ENCODE measurements around the gene NT5C1A.

The NT5C1A gene

GRCh38 chr1:39689635-39690034, 17.7 kb upstream of the NT5C1A start:
- DNase-seq (ENCODE audit: low read depth), result no peak

- DNase-seq (ENCODE audit: low read depth), result no peak
These were observed 17.3 kb upstream of the NT5C1A start for GRCh38 chr1:39689214-39689613.

- DNase-seq (ENCODE audit: low read depth), result no peak
These were observed 16.8 kb upstream of the NT5C1A start for GRCh38 chr1:39688706-39689105.

GRCh38 chr1:39687243-39687642, 15.3 kb upstream of the NT5C1A start:
- DNase-seq (ENCODE audit: low read depth), result no peak

GRCh38 chr1:39685071-39685470, 13.2 kb upstream of the NT5C1A start:
- DNase-seq (ENCODE audit: low read depth), result no peak

GRCh38 chr1:39684313-39684664, 12.4 kb upstream of the NT5C1A start:
- no peak for DNase-seq (ENCODE audit: low read depth)

GRCh38 chr1:39683591-39684312, 11.8 kb upstream of the NT5C1A start:
- DNase-seq (ENCODE audit: low read depth), result peak; percentile 36

- DNase-seq (ENCODE audit: low read depth), result no peak
These were observed 10.1 kb upstream of the NT5C1A start for GRCh38 chr1:39681999-39682398.

- DNase-seq (ENCODE audit: low read depth), result no peak
These were observed 9.4 kb upstream of the NT5C1A start for GRCh38 chr1:39681294-39681693.

GRCh38 chr1:39680751-39681150, 8.8 kb upstream of the NT5C1A start:
- DNase-seq (ENCODE audit: low read depth), result no peak

GRCh38 chr1:39679821-39680220, 7.9 kb upstream of the NT5C1A start:
- no peak for DNase-seq (ENCODE audit: low read depth)

GRCh38 chr1:39678889-39679288, 7.0 kb upstream of the NT5C1A start:
- DNase-seq (ENCODE audit: low read depth), result no peak

- DNase-seq (ENCODE audit: low read depth), result no peak
These were observed 5.7 kb upstream of the NT5C1A start for GRCh38 chr1:39677645-39678044.

- DNase-seq (ENCODE audit: low read depth), result no peak
These were observed 5.1 kb upstream of the NT5C1A start for GRCh38 chr1:39676948-39677548.

GRCh38 chr1:39675220-39675619, 3.3 kb upstream of the NT5C1A start:
- DNase-seq (ENCODE audit: low read depth), result no peak

- DNase-seq (ENCODE audit: low read depth), result no peak
These were observed 1.3 kb upstream of the NT5C1A start for GRCh38 chr1:39673215-39673614.

GRCh38 chr1:39672551-39672947, 642 bp upstream of the NT5C1A start:
- DNase-seq (ENCODE audit: low read depth), result no peak

GRCh38 chr1:39671433-39671792, 494 bp downstream of the NT5C1A start:
- no peak for DNase-seq (ENCODE audit: low read depth)

- no peak for DNase-seq (ENCODE audit: low read depth)
These were observed 1.2 kb downstream of the NT5C1A start for GRCh38 chr1:39670689-39671088.

- DNase-seq (ENCODE audit: low read depth), result no peak
These were observed 3.0 kb downstream of the NT5C1A start for GRCh38 chr1:39668894-39669293.

- DNase-seq (ENCODE audit: low read depth), result no peak
These were observed 3.8 kb downstream of the NT5C1A start for GRCh38 chr1:39668111-39668510.

- no peak for DNase-seq (ENCODE audit: low read depth)
These were observed 5.1 kb downstream of the NT5C1A start for GRCh38 chr1:39666772-39667171.

GRCh38 chr1:39663559-39663958, 8.3 kb downstream of the NT5C1A start:
- DNase-seq (ENCODE audit: low read depth), result no peak

GRCh38 chr1:39662861-39663260, 9.0 kb downstream of the NT5C1A start:
- no peak for DNase-seq (ENCODE audit: low read depth)
